OCI-LY3 (cell line): ENCODE results near the gene MKX.

ENCODE experiments used
- EZH2phosphoT487 ChIP-seq: fragments of 200-600 bp; shearing (Covaris generic); IDR thresholded peaks from 2 replicates; pipeline ENCODE4 v1.6.1; 2018; ENCODE audit warnings: antibody characterized with exemption, mixed run types, low read depth
- TF ChIP-seq, protein P1 (sequence below): fragments of 200-600, 300-600 bp; sonication (generic); IDR thresholded peaks from 2 replicates; pipeline ENCODE4 v1.5.1; 2014; ENCODE audit warnings: antibody characterized with exemption, low read length, low read depth

DNA sequence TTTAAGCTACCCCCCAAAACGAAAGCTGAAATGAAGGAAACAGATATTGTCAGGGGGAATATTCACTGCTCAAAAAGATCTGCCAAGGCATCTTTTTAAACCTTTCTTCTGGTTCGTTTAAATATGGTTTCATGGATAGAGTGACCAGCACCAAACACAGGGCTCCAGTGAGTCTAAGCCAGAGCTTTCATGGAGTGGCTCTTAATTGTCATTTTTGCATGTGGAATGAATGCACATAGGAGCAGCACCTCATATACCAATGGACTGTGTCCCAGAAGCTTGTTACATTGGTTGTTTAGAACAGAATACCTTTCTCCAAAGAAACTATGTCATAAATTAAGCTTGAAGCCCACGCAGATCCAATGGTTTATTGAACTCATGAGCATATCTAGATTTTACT is 17.3 kb downstream of the MKX start:
- TF ChIP-seq, protein P1, sequence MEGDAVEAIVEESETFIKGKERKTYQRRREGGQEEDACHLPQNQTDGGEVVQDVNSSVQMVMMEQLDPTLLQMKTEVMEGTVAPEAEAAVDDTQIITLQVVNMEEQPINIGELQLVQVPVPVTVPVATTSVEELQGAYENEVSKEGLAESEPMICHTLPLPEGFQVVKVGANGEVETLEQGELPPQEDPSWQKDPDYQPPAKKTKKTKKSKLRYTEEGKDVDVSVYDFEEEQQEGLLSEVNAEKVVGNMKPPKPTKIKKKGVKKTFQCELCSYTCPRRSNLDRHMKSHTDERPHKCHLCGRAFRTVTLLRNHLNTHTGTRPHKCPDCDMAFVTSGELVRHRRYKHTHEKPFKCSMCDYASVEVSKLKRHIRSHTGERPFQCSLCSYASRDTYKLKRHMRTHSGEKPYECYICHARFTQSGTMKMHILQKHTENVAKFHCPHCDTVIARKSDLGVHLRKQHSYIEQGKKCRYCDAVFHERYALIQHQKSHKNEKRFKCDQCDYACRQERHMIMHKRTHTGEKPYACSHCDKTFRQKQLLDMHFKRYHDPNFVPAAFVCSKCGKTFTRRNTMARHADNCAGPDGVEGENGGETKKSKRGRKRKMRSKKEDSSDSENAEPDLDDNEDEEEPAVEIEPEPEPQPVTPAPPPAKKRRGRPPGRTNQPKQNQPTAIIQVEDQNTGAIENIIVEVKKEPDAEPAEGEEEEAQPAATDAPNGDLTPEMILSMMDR: no peak
- TF ChIP-seq EZH2phosphoT487: no peak
